NCI-H524 treated with DMSO at 0.1 percent for 48 hours (cell line): Measurements from ENCODE around the gene DIO3.

ENCODE experiments used
- DNase-seq: peaks from one replicate; lab custom pipeline; 2025; lab: John Stamatoyannopoulos, UW

DIO3 gene

DNA sequence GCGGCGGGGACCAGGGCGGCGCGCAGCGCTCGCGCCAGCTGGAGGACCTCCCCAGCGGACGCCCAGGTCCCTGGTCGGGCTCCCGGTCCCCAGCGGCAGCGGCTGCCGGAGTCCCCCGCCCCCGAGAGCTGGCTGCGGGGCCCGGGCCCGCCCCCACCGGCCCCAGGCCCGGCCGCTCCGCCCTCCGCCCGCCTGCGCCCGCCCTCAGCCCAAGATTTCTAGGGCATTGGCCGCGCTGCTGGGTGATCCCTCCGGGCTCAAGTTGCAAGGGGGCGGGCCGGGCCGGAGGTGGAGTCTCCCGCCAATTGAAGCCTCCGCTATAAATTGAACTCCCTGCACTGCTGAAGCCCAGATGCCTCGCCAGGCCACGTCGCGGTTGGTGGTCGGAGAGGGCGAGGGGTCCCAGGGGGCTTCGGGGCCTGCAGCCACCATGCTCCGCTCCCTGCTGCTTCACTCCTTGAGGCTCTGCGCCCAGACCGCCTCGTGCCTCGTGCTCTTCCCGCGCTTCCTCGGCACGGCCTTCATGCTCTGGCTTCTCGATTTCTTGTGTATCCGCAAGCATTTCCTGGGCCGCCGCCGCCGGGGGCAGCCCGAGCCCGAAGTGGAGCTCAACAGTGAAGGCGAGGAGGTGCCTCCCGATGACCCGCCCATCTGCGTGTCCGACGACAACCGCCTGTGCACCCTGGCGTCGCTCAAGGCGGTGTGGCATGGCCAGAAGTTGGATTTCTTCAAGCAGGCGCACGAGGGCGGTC is at the start of gene DIO3:
TSS of gene DIO3 (plus strand) at position 351 of the 752 bp plus-strand sequence.
- no peak for DNase-seq

DNA sequence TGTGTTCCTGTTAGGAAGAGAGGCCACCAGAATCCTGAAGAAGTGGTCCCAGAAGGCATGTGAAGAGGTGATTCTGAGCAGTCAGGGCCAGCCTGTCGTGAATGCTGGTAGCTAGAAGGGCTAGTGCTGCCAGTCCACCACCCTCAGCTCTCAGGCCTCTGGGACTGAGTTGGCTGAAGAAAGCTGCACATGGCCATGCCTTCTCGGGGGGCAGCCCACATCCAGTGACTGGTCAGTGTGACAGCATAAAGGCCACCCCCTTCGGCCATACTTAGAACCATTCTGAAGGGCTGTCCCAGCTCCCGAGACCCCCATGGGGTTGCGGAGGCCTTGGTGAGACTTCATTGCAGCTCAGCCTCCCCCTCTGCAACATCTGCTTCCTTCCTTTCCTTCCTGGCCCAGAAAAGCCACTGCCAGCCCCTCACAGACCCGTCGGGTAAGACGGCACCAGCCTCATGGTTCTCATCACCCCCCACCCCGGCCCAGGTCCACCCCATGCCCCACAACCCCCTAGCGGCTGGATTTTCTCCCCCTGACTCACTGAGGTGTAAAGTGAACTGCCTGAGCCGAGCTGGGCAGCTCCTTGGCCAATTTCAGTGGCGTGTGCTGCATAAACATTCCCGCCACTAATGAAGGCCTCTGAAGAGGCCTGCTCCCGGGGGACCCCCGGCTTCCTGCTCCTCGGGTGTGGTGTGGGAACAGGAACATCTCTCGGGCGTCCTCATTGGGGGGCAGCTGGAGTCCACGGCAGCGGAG is 49.5 kb upstream of the DIO3 start:
- no peak for DNase-seq

DNA sequence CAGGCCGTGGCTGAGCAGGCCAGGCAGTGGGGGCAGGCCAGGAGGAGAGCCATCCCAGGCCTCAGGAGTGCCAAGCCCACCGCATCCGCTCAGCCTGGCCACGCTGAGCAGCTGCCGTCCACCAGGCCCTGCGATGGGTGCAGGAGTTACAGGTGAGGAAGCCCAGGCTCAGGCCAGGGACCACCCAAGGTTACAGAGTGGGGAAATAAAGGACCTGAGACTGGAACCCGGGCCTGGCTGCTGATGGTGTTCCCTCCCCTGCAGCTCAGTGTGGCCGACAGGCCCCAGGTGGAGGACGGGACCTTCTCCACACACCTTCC is 49.0 kb upstream of the DIO3 start:
- DNase-seq = no peak

DNA sequence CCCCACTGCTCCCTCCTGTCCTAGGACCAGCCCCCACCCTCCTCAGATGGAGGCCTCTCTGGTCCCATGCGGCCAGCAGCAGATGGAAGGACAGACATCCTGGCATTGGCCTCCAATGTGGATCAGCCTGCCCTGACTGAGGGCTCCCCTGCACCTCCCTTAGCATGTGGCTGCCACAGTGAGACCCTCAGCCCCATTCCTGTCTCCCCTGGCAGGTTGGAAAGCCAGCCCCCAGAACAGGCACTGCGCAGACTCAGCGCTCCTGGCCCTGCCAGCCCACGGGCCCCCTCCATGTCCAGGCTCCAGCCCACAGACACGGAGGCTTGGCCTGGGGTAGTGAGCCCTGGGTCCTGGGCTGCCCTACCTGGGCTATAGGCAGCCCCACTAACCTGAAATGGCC is 47.2 kb upstream of the DIO3 start:
- DNase-seq = no peak

DNA sequence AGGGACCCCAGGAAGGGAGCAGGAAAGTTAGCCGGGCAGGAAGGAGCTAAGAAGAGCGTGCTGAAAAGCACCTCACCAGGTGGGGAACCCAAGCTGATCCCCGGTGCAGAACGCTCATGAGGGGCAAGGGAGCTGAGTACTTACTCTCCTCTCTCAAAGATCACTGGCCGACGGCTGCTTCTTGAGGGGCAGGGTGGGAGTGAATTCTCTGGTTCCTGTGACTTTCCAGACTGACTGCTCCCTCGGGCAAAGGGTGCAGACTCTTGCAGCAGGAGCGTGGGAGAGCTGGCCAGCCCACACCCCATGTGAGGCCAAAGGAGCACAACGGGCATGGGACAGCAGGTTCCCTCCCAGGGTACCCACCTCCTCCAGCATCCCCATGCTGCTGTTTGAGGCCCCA is 44.9 kb upstream of the DIO3 start:
- DNase-seq = no peak

DNA sequence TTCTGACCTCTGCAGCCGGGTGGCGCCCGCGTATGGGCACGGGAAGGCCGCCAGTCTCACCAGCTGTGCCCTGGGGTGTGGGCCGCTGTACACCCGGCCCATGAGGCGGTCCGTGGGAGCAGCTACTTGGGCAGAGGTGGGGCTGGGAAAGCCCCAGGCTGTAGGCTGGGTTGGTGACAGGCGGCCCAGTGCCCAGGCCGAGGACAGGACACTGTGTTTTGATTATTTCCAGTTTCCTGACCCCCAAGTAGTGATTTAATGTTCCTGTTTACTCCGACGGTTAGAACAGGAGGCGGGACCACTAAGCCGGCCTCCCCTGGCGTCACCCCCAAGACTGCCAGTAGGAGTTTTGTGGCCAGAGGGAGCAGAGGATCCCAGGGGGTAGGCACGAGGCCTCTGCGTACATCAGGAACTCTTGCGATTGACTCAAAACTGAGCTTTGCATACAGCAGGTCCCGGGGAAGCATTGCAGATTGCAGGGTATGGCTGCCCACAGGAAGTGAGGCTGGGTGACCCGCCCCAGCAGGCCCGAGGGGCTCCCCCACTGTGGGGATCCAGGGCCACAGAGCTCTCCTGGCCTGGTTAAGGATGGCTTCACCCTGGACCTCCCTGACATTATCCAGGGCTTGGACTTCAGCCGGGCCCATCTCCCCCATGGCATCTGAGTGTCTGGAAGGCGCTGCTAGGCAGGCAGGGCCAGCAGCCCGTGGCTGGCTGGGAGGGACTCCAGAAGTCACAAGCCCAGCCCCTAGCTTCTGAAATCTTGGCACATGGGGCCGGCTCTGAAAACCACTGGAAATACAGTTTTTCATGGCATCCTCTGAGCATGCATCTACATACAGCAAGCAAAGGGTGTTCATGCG is 42.5 kb upstream of the DIO3 start:
- DNase-seq = no peak

DNA sequence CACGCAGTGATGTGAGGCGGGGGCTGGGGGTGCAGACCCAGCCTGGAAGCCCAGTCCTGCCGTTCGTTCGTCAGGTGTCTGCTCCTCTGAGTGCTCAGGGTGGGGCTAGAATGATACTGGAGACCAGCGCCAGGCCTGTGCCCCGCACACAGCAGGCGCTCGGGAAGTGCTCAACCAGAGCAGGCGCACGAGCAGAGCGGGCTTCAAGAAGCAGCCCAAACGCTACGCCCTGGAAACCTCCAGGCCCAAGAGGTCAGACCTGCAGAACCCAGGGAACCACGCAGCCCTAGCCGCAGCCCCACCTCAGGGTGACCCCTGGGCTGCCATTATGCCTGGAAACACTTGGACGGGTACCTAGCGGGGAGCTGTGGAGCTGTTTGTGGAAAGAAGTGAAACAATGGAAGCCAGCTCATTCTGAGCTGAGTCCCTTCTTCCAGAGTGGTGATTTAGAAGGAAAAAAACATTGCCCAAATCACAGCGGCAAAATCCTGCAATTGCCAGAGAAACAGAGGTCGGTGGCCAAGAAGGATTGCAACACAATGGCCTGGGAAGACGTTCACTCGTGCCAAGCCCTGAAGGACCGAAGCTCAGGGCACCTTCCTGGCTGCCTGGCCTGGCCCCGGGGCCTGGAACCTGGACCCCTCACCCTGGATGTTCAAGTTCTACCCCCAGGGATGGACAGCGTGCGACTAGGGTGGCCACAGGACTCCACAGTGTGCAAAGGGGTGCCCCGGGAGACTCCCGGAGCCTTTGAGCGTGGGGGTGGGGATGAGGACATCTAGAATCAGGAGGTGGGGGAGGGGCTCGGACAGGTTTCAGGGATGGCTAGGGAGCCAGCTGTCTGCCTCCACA is 40.4 kb upstream of the DIO3 start:
- DNase-seq = no peak

DNA sequence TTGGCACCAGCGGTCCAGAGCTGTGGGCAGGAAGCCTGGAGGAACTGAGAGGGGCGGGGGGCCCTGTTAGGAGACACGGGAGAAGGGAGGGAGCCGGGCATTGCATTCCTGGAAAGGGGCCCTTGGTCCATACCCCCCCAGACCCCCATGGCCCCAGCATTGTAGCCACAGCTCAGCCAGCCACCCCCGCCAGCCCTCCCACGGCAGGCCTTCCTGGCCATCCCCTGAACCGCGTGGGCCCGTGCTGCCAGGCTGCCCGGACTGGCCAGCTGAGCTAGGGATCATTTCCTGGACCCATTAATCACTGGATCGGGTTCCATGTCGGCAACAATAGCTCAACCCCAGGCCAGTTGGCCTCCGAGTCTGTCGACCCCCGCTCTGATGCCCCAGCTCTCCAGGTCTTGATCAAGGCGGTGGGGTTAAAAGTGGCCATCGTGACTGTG is 39.8 kb upstream of the DIO3 start:
- DNase-seq = no peak

DNA sequence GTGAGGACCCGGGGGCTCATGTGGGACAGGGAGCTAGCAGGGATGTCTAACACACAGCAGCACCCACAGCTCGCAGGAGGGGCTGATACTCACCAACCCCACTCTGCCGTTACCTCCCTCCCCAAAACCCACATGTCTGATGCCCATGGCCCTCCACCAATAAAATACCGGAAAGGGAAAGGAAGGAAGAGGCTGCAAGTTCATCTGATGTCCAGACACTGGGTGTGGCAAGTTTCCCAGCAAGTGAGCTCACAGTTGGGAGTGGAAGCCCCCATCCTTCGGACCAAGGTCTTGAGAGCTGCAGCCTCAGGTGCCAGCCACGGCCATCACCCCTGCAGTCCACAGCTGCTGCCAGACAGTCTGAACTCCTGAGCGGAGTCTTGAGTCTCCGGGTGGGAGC is 39.3 kb upstream of the DIO3 start:
- DNase-seq = no peak

DNA sequence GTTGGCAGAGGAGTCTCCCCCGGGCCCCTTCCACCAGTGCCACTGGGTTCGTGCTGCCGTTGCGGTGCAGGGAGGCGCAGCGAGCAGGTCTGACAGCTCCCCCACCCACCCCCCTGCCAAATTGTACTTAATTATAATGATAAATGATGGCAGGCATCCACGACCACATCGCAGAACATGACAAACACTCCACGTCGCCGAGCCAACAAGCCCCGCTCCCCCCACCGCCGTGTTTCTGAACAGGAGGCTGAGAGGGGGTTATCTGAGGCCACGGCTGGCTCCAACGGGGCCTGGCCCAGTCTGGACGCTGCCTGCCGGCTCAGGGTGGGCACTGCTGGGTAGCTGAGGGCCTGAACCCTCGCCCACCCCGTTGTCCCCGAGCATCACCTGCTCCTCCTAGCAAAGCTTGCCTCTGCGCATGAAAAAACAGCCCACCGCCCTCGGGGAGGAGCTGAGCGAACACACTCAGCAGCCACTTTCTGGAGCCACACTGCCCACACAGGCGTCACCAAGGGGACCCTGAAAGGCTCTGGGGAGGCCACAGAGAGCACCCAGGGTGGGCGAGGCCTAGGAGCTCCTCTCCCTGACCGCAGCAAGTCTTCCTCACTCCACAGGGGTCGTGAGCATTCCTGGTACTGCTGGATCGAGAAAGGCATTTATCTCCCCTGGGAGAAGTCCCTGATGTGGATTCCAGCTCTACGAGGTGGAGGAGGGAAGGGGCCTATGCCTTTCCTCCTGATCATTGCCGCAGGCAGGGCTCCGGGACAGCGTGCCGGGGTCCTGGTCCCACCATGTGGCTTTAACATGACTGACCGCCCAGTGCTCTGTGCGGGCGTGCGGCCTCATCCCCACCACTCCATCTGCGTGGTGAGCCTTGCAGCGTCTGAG is 35.4 kb upstream of the DIO3 start:
- no peak for DNase-seq

DNA sequence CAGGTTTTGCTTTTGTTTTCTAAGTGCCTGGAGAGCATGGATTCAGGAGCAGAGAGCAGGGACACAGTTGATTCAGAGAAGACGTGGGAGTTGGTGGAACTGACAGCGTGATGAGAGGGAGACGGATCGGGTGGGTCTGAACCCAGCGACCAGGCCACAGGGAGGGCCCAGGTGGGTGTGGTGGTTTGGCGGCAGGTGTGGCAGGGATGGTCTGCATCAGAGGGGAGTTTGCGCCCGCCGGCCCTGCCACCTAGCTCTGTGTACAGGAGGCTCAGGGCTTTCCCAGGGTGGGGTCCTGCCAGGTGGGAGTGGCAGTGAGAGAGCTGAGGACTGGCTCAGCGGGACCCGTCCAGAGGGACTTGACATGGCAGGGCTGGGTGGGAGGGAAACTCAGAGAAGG is 33.3 kb upstream of the DIO3 start:
- DNase-seq = no peak

DNA sequence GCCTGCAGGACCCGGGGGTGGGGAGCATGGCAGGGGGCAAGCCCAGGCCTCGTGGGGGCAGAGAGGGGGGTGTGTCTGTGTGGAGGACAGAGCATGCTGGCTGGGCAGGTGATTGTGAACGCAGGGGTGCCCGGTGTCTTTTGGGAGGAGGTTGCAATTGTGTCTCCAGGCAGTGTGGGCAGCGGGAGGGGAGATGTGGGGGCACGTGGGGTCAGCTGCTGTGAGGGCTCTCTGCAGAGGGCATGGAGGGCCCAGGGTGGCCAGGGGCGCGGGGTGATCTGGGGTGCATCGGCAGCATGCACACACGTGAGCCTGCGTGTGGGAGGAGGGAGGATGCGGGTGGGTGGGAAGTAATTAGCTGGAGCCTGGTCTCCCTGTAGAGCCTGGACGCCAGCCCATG is 32.2 kb upstream of the DIO3 start:
- DNase-seq = no peak

DNA sequence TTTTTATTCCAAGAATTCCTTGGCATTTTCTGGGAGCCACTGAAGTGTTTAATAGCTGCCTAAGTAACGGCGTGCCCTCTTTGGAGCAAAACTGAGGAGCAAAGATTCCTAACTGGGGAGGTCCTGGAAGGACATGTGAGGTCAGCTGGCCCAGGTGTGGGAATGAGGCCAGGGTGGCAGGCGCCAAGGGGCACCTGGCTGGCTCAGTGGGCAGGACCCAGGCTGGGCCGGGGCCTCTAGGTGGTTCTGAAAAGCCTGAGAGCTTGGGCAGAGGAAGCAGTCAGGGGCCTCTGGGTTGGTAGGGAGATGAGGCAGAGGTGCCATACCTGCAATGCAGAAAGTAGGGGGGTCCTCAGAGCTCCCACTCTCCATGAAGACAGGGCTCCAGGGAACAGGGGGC is 27.1 kb upstream of the DIO3 start:
- no peak for DNase-seq

DNA sequence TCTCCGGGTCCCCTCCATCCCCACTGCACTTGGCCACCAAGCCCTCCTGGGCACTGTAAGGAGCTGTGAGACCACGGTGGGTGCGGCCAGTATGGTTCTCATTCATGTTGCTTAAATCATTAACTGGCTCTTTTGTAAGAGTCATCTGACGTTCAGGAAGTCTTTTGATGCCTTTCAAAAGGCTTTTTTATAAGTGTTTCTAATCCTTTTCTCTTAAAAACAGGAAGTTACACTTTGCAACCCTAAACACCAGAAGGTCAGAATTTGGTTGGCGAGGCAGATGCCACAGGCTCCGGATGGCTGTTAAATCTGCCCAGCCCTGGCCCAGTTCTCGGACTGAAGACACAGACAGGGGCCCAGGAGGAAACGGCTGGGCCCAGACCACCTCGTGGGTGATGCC is 26.1 kb upstream of the DIO3 start:
- DNase-seq = no peak

DNA sequence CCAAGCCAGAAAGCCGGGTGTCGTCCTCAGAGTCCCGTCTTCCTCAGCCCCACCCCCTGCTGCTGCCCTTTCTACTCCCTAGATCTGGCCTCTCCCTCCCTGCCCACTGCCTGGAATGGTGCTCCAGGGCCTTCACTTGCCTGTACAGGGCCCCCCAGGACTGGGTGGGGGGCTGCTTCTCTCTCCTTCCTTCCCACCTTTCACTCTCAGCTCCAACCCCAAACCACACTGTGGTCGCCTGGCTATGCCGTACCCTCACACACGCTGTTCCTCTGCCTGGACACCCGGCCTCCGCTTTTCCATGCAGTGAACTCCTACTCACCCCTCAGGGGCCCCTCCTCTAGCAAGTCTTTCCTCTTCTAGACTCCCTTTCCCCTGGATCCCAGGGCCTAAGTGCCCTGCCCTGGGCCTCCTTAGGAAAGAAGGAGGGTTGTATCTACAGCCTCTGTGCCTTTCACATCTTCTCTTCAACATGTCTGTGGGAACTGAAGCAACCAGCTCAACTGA is 25.5 kb upstream of the DIO3 start:
- no peak for DNase-seq

DNA sequence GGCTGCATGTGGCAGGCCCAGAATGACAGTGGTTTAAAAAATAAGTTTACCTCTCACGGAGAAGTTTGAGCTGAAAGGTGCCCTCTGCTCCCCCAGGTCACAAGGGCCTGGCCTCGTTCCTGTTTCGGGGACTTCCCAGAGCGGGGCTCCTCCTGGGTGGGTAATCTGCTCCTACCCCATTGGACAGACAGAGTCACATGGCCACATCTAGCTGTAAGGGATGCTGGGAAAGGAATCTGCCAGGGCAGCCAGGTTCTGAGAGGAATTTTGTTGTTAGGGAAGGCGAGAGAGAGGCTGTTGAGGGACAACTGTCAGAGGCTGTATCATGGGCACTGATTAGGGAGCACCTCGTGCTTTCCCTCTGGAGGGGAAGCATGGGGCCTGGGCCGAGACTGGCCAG is 24.0 kb upstream of the DIO3 start:
- DNase-seq = no peak

DNA sequence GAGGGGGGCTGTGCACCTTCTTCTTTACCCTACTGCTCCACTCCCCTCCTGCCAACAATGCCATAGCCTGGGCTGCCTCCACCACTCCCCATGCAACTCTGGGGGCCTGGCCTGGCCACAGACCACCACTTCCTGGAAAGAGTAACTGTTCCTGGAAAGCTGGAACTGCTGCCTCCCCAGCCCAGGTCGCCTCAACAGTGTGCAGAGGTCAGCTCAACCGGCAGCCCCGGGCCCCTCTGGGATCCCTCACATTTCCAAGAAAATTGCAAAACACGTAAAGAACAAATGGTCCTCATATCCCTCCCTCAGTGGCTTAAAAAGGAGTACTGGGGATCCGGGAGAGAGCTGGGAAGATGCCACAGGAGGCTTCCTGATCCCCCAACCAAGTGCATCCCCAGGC is 22.4 kb upstream of the DIO3 start:
- DNase-seq = no peak

DNA sequence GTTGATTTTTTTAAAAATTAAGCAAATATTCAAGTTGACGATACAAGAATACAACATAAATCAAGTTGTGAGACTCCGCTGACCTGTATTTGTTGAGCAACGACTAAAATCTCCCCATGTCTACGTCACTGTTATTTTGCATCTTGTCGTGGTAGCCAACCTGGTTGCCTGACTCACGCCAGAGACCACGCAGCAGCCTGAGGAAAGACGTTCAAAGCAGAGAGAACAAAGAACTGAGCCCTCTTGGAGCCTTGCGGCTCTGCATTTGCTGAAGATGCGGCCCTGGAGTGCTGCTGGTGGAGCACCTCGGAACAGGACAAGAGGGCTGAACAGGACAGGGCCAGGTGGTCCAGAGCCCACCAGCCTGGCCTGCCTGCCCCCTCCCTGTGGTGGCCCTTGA is 21.4 kb upstream of the DIO3 start:
- DNase-seq = no peak

DNA sequence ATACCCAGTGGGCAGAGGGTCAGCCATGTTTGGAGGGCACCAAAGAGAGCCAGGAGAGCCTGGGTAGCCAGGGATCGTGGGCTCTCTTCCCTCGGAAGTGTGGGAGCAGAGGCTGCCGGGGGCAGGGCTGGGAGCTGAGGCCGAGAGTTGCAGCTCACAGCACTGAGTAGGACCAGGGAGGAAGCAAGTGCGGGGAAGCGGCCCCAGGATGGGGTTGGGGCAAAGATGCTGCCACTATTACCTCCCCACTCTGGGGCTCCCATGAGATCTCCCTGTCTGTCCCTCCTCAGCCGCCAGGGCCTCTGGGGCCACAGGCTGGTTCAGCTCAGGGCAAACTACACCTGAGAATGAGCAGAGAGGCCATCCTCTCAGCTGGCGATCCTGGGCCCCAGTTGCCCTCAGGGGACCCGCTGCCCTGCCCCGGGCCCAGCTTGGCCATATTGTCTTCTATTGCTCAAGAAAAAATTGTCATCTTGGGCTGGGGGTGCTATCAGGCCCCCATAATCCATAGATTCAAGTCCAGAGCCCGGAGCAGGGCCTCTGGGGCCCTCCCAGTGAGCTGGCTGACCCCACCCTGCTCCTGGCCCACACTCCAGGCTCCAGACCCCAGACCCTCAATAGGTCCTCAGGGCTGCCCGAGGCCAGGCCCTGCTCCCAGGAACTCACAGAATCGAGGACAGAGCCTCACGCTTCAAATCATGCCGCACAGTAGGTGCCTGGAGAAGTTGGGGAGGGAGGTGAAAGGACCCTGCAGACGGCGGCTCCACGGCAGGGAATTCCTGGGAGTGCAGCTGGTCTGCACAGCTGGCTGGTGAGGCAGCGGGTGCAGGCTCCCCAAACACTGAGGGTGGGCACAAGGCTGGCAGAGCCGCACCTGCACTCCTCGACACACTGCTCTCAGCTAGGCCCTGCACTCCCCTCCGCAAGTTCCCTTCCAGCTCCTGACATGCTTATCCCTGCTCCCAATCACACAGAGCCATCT is 20.5 kb upstream of the DIO3 start:
- DNase-seq = no peak

DNA sequence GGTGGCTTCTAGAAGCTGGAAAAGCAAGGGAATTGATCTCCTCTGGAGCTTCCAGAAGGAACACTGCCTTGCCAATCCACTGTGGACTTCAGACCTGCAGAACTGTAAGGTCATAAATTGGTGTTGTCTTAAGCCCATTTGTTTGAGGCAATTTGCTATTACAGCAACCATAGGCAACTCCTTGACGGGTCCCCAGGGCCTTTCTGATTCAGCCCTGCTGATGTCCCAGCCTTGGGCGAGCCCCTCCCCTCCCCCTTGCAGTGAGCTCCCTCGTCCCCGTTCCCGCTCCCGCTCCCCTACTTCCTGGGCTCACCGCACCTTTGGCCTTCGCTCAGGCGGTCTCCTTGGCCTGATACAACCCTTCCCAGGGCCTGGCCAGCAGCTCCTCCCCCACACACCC is 18.9 kb upstream of the DIO3 start:
- DNase-seq = no peak
